Choroid plexus epithelial cell (primary cell): Measurements from ENCODE around the gene IGSF8.

Experiments
- DNase-seq: peaks from one replicate; pipeline ENCODE4 v3.0.0-alpha.2; 2010; ENCODE audit warnings: low read depth
- H3K4me3 ChIP-seq: 2 replicates; pipeline ENCODE4 v1.5.1; 2011; ENCODE audit warnings: low read depth, mild to moderate bottlenecking, control low read depth, low read length, moderate library complexity
- CTCF ChIP-seq: conservative IDR thresholded peaks from 2 replicates; pipeline ENCODE4 v1.5.1; 2011; ENCODE audit warnings: low read depth, mild to moderate bottlenecking, control low read depth, inconsistent platforms, low read length, moderate library complexity

Gene IGSF8

GRCh38 chr1:160137216-160137862, 38.9 kb upstream of the IGSF8 start:
- no peak overlapping the region for H3K4me3 ChIP-seq
- no peak for TF ChIP-seq CTCF
- DNase-seq: no peak

- no peak overlapping the region for H3K4me3 ChIP-seq
- DNase-seq: no peak
- TF ChIP-seq CTCF: no peak
These were observed 38.4 kb upstream of the IGSF8 start for GRCh38 chr1:160136926-160137200.

GRCh38 chr1:160136121-160136925, 37.9 kb upstream of the IGSF8 start:
- TF ChIP-seq CTCF: no peak
- H3K4me3 ChIP-seq: no peak overlapping the region
- DNase-seq: no peak

- peak; percentile 14 for DNase-seq
- no peak overlapping the region for H3K4me3 ChIP-seq
- TF ChIP-seq CTCF: no peak
These were observed 36.6 kb upstream of the IGSF8 start for GRCh38 chr1:160134791-160135572.

GRCh38 chr1:160133990-160134770, 35.8 kb upstream of the IGSF8 start:
- no peak for TF ChIP-seq CTCF
- no peak for DNase-seq
- H3K4me3 ChIP-seq: no peak overlapping the region

GRCh38 chr1:160131803-160132565, 33.6 kb upstream of the IGSF8 start:
- H3K4me3 ChIP-seq: no peak overlapping the region
- peak; percentile 7 for DNase-seq
- TF ChIP-seq CTCF: no peak
